Mesothelial cell of epicardium (in vitro differentiated cells): ENCODE results near the gene TIMMDC1. TPM values are rescaled to one million over a fixed set of nuclear protein-coding genes. Genes with fewer than 3 reads are reported as not detected.

ENCODE experiments used
- DNase-seq, 2 experiments: peaks; one replicate each; pipeline ENCODE4 v3.0.0; 2021; ENCODE audit warnings: low spot score in 2 of 2; ENCODE audit not compliant: unreplicated experiment in 2 of 2
- H3K27ac Mint-ChIP-seq: 2 replicates; pipeline ENCODE4 v1.8.0; 2021; ENCODE audit warnings: mixed read lengths
- H3K27me3 Mint-ChIP-seq: 2 replicates; pipeline ENCODE4 v1.8.0; 2021; ENCODE audit warnings: low read depth, mixed read lengths
- H3K36me3 Mint-ChIP-seq: 2 replicates; pipeline ENCODE4 v1.8.0; 2021; ENCODE audit warnings: mixed read lengths
- H3K4me1 Mint-ChIP-seq: 2 replicates; pipeline ENCODE4 v1.8.0; 2021; ENCODE audit warnings: mixed read lengths
- H3K4me3 Mint-ChIP-seq: 2 replicates; pipeline ENCODE4 v1.8.0; 2021; ENCODE audit warnings: mild to moderate bottlenecking, moderate library complexity, mixed read lengths
- H3K9me3 Mint-ChIP-seq: 2 replicates; pipeline ENCODE4 v1.8.0; 2021; ENCODE audit warnings: mixed read lengths
- total RNA-seq: library from RNA; stranded (reverse); gene quantifications from 3 replicates; pipeline ENCODE4 v1.2.1, GENCODE V29; 2021
- TF ChIP-seq, protein P1 (sequence below): fragments of 200-600 bp; sonication (generic); IDR thresholded peaks from one replicate; pipeline ENCODE4 v1.5.0; 2021; ENCODE audit warnings: antibody characterized with exemption; ENCODE audit not compliant: unreplicated experiment

The TIMMDC1 gene
- total RNA-seq, 1 donor from 2014 or later: 102 TPM

DNA sequence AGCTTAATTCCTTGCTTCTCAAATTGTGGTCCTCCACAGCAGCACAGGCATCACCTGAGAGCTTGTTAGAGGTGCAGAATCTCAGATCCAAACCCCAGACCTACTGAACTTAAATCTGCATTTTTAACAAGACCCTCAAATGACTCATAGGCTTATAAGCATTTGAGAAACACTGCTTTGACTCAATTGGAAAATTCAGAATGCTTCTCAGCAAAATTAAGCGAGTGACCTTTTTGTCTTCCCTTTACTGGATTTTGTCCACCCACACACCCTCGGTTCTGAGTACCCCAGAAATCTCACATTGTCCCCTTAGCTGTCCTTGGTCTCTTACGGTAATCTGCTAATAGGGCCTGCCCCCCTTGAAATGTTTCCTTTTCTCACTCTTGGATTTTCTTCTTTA, 43.2 kb downstream of the TIMMDC1 start:
- TF ChIP-seq, protein P1, sequence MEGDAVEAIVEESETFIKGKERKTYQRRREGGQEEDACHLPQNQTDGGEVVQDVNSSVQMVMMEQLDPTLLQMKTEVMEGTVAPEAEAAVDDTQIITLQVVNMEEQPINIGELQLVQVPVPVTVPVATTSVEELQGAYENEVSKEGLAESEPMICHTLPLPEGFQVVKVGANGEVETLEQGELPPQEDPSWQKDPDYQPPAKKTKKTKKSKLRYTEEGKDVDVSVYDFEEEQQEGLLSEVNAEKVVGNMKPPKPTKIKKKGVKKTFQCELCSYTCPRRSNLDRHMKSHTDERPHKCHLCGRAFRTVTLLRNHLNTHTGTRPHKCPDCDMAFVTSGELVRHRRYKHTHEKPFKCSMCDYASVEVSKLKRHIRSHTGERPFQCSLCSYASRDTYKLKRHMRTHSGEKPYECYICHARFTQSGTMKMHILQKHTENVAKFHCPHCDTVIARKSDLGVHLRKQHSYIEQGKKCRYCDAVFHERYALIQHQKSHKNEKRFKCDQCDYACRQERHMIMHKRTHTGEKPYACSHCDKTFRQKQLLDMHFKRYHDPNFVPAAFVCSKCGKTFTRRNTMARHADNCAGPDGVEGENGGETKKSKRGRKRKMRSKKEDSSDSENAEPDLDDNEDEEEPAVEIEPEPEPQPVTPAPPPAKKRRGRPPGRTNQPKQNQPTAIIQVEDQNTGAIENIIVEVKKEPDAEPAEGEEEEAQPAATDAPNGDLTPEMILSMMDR: no peak
- Mint-ChIP-seq H3K36me3 (no peaks in the 10 kb centered on the region), H3K4me3 (no peak overlapping the region), H3K27ac (no peak overlapping the region), H3K4me1 (no peaks in the 10 kb centered on the region), H3K27me3 (peaks cover 6% of the 10 kb centered on the region), H3K9me3 (peaks cover 3% of the 10 kb centered on the region)
- no peak for DNase-seq

DNA sequence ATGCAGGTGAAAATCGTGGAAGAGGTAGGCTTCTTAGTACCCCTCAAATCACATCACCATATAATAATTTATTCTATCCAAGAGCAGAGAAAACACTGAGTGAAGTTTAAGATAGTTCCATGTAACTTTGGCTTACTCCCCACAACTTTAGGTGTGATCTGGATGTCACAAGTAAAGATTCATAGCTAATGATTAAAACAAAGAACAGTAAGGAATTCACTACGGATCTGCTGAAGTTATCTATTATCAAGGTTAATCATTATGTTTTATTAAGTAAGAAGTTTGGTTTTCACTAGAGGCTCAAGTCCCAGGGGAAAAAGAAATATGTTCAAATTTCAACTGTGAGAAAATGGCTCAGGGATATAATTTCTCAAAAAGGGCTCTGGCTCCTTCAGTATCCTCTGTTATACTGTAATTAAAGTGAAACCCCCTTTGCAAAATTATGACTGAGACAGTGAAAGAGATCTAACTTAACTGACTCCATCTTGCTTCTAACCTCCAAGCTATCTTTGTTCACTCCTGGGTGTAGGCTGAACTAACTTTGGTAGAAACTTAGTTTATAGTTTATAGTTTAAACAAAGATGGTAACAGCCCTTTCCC, 43.9 kb downstream of the TIMMDC1 start:
- no peak for DNase-seq
- no peak overlapping the region for H3K4me3 Mint-ChIP-seq
- H3K4me1 Mint-ChIP-seq: no peaks in the 10 kb centered on the region
- H3K9me3 Mint-ChIP-seq: peaks cover 3% of the 10 kb centered on the region
- no peaks in the 10 kb centered on the region for H3K36me3 Mint-ChIP-seq
- H3K27me3 Mint-ChIP-seq: peaks cover 6% of the 10 kb centered on the region
- TF ChIP-seq, protein P1: no peak
- H3K27ac Mint-ChIP-seq: no peak overlapping the region

DNA sequence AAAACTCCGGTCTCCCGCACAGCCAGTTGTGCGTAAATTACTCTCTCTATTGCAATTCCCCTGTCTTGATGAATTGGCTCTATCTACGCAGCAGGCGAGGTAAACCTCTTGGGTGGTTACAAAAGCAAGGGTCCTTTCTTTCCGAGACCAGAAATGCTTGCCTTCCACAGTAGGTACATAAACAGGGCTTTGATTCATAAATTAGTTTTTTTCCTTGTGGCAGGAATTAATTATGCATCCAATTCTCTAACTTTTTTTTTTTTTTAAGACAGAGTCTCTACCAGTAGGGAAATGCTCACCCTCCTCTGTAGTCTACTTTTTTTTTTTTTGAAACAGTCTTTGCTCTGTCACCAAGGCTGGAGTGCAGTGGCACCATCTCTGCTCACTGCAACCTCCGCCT, 44.8 kb downstream of the TIMMDC1 start:
- Mint-ChIP-seq H3K27ac (no peak overlapping the region), H3K9me3 (peaks cover 3% of the 10 kb centered on the region), H3K4me1 (no peaks in the 10 kb centered on the region), H3K27me3 (peaks cover 6% of the 10 kb centered on the region), H3K36me3 (no peaks in the 10 kb centered on the region), H3K4me3 (no peak overlapping the region)
- DNase-seq: no peak
- TF ChIP-seq, protein P1: peak; percentile 59

DNA sequence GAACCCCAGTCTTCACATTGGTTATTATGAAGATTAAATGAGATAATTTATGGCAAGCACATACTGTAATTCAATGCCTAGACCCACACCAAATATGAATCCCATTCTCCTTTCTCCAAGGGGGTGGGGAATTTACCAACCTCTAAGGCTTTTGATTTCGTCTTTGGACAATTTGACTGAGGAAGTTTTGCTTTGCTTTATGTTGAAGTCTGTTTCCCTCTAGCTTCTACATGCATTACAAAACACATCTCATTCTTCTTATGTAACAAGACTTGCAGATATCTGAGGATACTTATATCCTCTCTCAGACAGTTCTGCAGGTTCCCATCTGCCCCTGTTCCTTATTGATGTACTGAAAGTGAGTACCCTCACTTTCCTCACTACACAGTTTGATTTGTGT, 48.9 kb downstream of the TIMMDC1 start:
- Mint-ChIP-seq H3K4me3 (no peak overlapping the region), H3K36me3 (no peaks in the 10 kb centered on the region), H3K4me1 (no peaks in the 10 kb centered on the region), H3K27me3 (peaks cover 3% of the 10 kb centered on the region), H3K9me3 (peaks cover 3% of the 10 kb centered on the region), H3K27ac (no peak overlapping the region)
- no peak for DNase-seq
- TF ChIP-seq, protein P1: no peak

DNA sequence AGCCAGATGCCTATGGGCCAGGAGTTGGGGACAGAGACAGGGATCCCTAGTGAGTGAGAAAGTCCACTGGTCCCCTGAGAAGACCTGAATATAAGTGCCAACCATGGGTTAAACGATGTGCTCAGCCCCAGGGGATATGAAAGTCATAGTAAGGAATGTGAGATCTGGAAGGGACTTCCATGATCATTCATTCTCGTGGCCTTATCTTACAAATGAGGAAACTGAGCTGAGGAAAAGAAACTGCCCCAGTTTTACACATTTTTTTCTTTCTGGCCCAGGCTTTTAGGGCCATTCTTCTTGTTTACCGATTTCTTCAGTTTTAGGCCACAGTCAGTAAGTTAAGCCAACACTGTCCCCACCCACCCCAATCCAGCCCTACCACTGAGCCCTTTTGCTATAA, 50.0 kb downstream of the TIMMDC1 start:
- Mint-ChIP-seq H3K9me3 (no peaks in the 10 kb centered on the region), H3K4me1 (no peaks in the 10 kb centered on the region), H3K4me3 (no peak overlapping the region), H3K27me3 (no peaks in the 10 kb centered on the region), H3K27ac (no peak overlapping the region), H3K36me3 (no peaks in the 10 kb centered on the region)
- TF ChIP-seq, protein P1: no peak
- no peak for DNase-seq
